Measurements from ENCODE around the gene NEDD8.
A peak's percentile ranks its signal among the peaks of the same experiment; 100 is the strongest.

Gene NEDD8

GRCh38 chr14:24195186-24196070, 36.7 kb downstream of the NEDD8 start, which contains the start of gene TM9SF1:
TM9SF1 (minus strand) TSS chr14:24195441; CDS start chr14:24195019, 422 bp downstream.
- Histone ChIP-seq H2AK5ac (ENCODE audit: low read depth, low read length) (peak within 1 kb of the TSS; percentile 20), H2BK5ac (ENCODE audit: low read length) (peak within 1 kb of the TSS; percentile 95), H3K4me2 (ENCODE audit: insufficient read depth, low read length, poor library complexity, severe bottlenecking) (peak within 1 kb of the TSS; percentile 96), H3K4me3 (ENCODE audit: low read length in 2 of 2) (peak within 1 kb of the TSS; percentile 53 to 92), H3K36me3 (replicated peaks in 1 of 2; ENCODE audit: control insufficient read depth in 2 of 2, insufficient read depth in 2 of 2, low read length in 2 of 2) (peaks cover 20 to 50% of the 10 kb centered on the region in 2 donors), H3K23ac (ENCODE audit: low read depth, low read length, poor library complexity) (peak within 1 kb of the TSS; percentile 93), H2BK12ac (ENCODE audit: low read length) (peak within 1 kb of the TSS; percentile 58), H3K9me3 (replicated peaks in 1 of 2; ENCODE audit: control insufficient read depth in 2 of 2, insufficient read depth in 1 of 2, low read depth in 1 of 2, low read length in 2 of 2) (no peaks in the 10 kb centered on the region), H3K27me3 (ENCODE audit: control insufficient read depth in 3 of 3, insufficient read depth in 3 of 3, low read depth in 1 of 3, low read length in 3 of 3) (peaks cover 0 to 2% (median 0%) of the 10 kb centered on the region in 3 experiments), H3K14ac (ENCODE audit: low read length) (peak within 1 kb of the TSS; percentile 89), H4K8ac (ENCODE audit: low read depth, low read length) (peak within 1 kb of the TSS; percentile 43), H3K4ac (ENCODE audit: low read length) (peak within 1 kb of the TSS; percentile 5), H2BK15ac (ENCODE audit: low read length) (peak within 1 kb of the TSS; percentile 64), H3K27ac (replicated peaks; ENCODE audit: low read length) (peak within 1 kb of the TSS; percentile 97), H2AFZ (ENCODE audit: low read length) (peak within 1 kb of the TSS; percentile 99), H3K18ac (ENCODE audit: low read length) (peak within 1 kb of the TSS; percentile 100), H3K79me1 (ENCODE audit: low read depth, low read length) (peaks cover 3% of the 10 kb centered on the region), H3K4me1 (ENCODE audit: control insufficient read depth in 2 of 2, insufficient read depth in 1 of 2, low read depth in 1 of 2, low read length in 2 of 2) (peaks cover 2 to 5% of the 10 kb centered on the region in 2 donors), H4K91ac (ENCODE audit: low read depth, low read length, poor library complexity) (no peak within 1 kb of the TSS), H2BK120ac (ENCODE audit: low read depth, low read length) (peak within 1 kb of the TSS; percentile 76), H3K9ac (ENCODE audit: low read depth, low read length, poor library complexity) (peak within 1 kb of the TSS; percentile 93)
- peak; percentile 71 for DNase-seq (ENCODE audit: low spot score)
- no CpG with 5 or more reads among the region's 89 CpGs for whole genome bisulfite sequencing, 2 donors (ENCODE audit: extremely low coverage in 2 of 2, insufficient read length in 2 of 2, insufficient replicate concordance in 1 of 2)

GRCh38 chr14:24194873-24195185, 37.3 kb downstream of the NEDD8 start:
- H2BK15ac ChIP-seq (ENCODE audit: low read length) = peak overlapping the region; percentile 64
- peak overlapping the region; percentile 9 for H2AK5ac ChIP-seq (ENCODE audit: low read depth, low read length)
- no peaks in the 10 kb centered on the region for H3K9me3 ChIP-seq (replicated peaks in 1 of 2; ENCODE audit: control insufficient read depth in 2 of 2, insufficient read depth in 1 of 2, low read depth in 1 of 2, low read length in 2 of 2)
- peaks cover 3% of the 10 kb centered on the region for H3K79me1 ChIP-seq (ENCODE audit: low read depth, low read length)
- H3K4me3 ChIP-seq (ENCODE audit: low read length in 2 of 2) = peak overlapping the region; percentile 53 to 92
- peak overlapping the region; percentile 99 for H2AFZ ChIP-seq (ENCODE audit: low read length)
- H2BK12ac ChIP-seq (ENCODE audit: low read length) = no peak overlapping the region
- peak overlapping the region; percentile 97 for H3K27ac ChIP-seq (replicated peaks; ENCODE audit: low read length)
- H3K4me2 ChIP-seq (ENCODE audit: insufficient read depth, low read length, poor library complexity, severe bottlenecking) = peak overlapping the region; percentile 96
- peak overlapping the region; percentile 95 for H2BK5ac ChIP-seq (ENCODE audit: low read length)
- H3K36me3 ChIP-seq (replicated peaks in 1 of 2; ENCODE audit: control insufficient read depth in 2 of 2, insufficient read depth in 2 of 2, low read length in 2 of 2) = peaks cover 22 to 52% of the 10 kb centered on the region in 2 donors
- H3K4me1 ChIP-seq (ENCODE audit: control insufficient read depth in 2 of 2, insufficient read depth in 1 of 2, low read depth in 1 of 2, low read length in 2 of 2) = peaks cover 2 to 5% of the 10 kb centered on the region in 2 donors
- DNase-seq (ENCODE audit: low spot score) = no peak
- no peak overlapping the region for H4K91ac ChIP-seq (ENCODE audit: low read depth, low read length, poor library complexity)
- no CpG with 5 or more reads among the region's 8 CpGs for WGBS, 2 donors (ENCODE audit: extremely low coverage in 2 of 2, insufficient read length in 2 of 2, insufficient replicate concordance in 1 of 2)
- H3K9ac ChIP-seq (ENCODE audit: low read depth, low read length, poor library complexity) = peak overlapping the region; percentile 93
- H4K8ac ChIP-seq (ENCODE audit: low read depth, low read length) = no peak overlapping the region
- peak overlapping the region; percentile 89 for H3K14ac ChIP-seq (ENCODE audit: low read length)
- H3K4ac ChIP-seq (ENCODE audit: low read length) = peak overlapping the region; percentile 5
- peak overlapping the region; percentile 100 for H3K18ac ChIP-seq (ENCODE audit: low read length)
- H3K23ac ChIP-seq (ENCODE audit: low read depth, low read length, poor library complexity) = peak overlapping the region; percentile 7
- H3K27me3 ChIP-seq (ENCODE audit: control insufficient read depth in 3 of 3, insufficient read depth in 3 of 3, low read depth in 1 of 3, low read length in 3 of 3) = peaks cover 0 to 2% (median 0%) of the 10 kb centered on the region in 3 experiments
- H2BK120ac ChIP-seq (ENCODE audit: low read depth, low read length) = no peak overlapping the region

DNA sequence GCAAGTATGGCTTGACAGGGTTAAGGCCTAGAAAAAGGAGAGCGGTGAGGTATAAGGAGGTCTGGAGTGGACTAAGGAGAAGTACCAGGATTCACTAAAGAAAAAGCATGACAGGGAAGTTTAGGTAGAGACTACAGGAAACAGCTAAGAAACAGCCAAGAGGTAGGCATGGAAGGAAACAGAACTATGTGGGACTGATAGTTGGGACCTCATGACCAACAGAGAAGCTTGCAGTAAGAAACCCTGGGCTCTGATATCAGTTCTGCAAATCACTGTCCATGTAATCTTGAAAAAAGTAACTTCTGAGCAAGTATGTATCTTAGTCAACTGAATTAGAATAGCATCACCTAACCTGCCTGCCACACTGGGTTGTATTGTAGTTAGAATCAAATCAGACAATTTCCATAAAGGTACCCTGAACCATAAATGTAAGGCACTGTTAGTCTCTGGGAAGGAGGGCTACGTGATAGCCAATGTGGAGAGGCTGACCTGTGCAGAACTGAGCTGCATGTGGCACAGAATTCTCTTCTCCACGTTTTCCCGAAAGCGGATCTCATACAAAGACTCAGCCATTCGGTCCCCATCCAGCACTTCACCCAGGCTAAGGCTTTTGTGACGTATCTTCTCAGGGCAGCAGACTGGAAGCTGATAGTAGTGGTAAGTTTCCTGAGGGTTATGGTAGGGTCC, 37.8 kb downstream of the NEDD8 start:
- no peak overlapping the region for H3K4ac ChIP-seq (ENCODE audit: low read length)
- H4K8ac ChIP-seq (ENCODE audit: low read depth, low read length) = no peak overlapping the region
- H2BK12ac ChIP-seq (ENCODE audit: low read length) = no peak overlapping the region
- no peak overlapping the region for H3K14ac ChIP-seq (ENCODE audit: low read length)
- H2BK5ac ChIP-seq (ENCODE audit: low read length) = no peak overlapping the region
- no peak for DNase-seq (ENCODE audit: low spot score)
- peak overlapping the region; percentile 96 for H3K4me2 ChIP-seq (ENCODE audit: insufficient read depth, low read length, poor library complexity, severe bottlenecking)
- peak overlapping the region; percentile 56 for H3K9ac ChIP-seq (ENCODE audit: low read depth, low read length, poor library complexity)
- no peak overlapping the region for H3K23ac ChIP-seq (ENCODE audit: low read depth, low read length, poor library complexity)
- peak overlapping the region in 1 of 2 donors; percentile 53 for H3K4me3 ChIP-seq (ENCODE audit: low read length in 2 of 2)
- H2BK120ac ChIP-seq (ENCODE audit: low read depth, low read length) = no peak overlapping the region
- no peaks in the 10 kb centered on the region for H3K9me3 ChIP-seq (replicated peaks in 1 of 2; ENCODE audit: control insufficient read depth in 2 of 2, insufficient read depth in 1 of 2, low read depth in 1 of 2, low read length in 2 of 2)
- H4K91ac ChIP-seq (ENCODE audit: low read depth, low read length, poor library complexity) = no peak overlapping the region
- no peak overlapping the region for H2BK15ac ChIP-seq (ENCODE audit: low read length)
- H3K27me3 ChIP-seq (ENCODE audit: control insufficient read depth in 3 of 3, insufficient read depth in 3 of 3, low read depth in 1 of 3, low read length in 3 of 3) = peaks cover 0 to 2% (median 0%) of the 10 kb centered on the region in 3 experiments
- peak overlapping the region; percentile 9 for H2AK5ac ChIP-seq (ENCODE audit: low read depth, low read length)
- H3K18ac ChIP-seq (ENCODE audit: low read length) = no peak overlapping the region
- H3K4me1 ChIP-seq (ENCODE audit: control insufficient read depth in 2 of 2, insufficient read depth in 1 of 2, low read depth in 1 of 2, low read length in 2 of 2) = peaks cover 2 to 5% of the 10 kb centered on the region in 2 donors
- no peak overlapping the region for H3K27ac ChIP-seq (replicated peaks; ENCODE audit: low read length)
- peaks cover 3% of the 10 kb centered on the region for H3K79me1 ChIP-seq (ENCODE audit: low read depth, low read length)
- H2AFZ ChIP-seq (ENCODE audit: low read length) = peak overlapping the region; percentile 99
- WGBS, 2 donors (ENCODE audit: extremely low coverage in 2 of 2, insufficient read length in 2 of 2, insufficient replicate concordance in 1 of 2) = no CpG with 5 or more reads among the region's 7 CpGs
- H3K36me3 ChIP-seq (replicated peaks in 1 of 2; ENCODE audit: control insufficient read depth in 2 of 2, insufficient read depth in 2 of 2, low read length in 2 of 2) = peaks cover 22 to 53% of the 10 kb centered on the region in 2 donors

DNA sequence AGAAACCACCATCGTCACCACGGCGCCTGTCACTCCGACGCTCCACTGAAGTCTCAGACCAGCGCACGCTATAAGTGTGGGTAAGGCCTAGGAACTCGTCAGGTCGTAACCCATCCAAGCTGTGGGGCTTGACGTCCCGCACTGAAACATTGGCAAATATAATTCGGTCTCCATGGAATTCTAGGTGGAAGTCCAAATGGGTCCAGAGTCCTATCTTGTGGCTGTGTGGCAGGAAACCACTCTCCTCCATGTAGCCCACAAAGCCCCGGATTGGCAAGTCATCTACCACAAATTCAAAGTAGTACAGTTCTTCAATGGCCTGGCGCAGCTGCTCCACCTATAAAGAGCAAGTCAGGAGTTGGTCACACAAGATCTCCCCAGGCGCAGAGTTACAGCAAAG, 39.2 kb downstream of the NEDD8 start:
- H3K36me3 ChIP-seq (replicated peaks in 1 of 2; ENCODE audit: control insufficient read depth in 2 of 2, insufficient read depth in 2 of 2, low read length in 2 of 2) = peaks cover 22 to 44% of the 10 kb centered on the region in 2 donors
- peaks cover 2% of the 10 kb centered on the region for H3K79me1 ChIP-seq (ENCODE audit: low read depth, low read length)
- peaks cover 4 to 6% of the 10 kb centered on the region in 2 donors for H3K4me1 ChIP-seq (ENCODE audit: control insufficient read depth in 2 of 2, insufficient read depth in 1 of 2, low read depth in 1 of 2, low read length in 2 of 2)
- H3K4me3 ChIP-seq (ENCODE audit: low read length in 2 of 2) = no peak overlapping the region
- no peak overlapping the region for H4K8ac ChIP-seq (ENCODE audit: low read depth, low read length)
- H2BK12ac ChIP-seq (ENCODE audit: low read length) = no peak overlapping the region
- H2BK5ac ChIP-seq (ENCODE audit: low read length) = no peak overlapping the region
- no peak overlapping the region for H3K4me2 ChIP-seq (ENCODE audit: insufficient read depth, low read length, poor library complexity, severe bottlenecking)
- H2BK120ac ChIP-seq (ENCODE audit: low read depth, low read length) = no peak overlapping the region
- no peak overlapping the region for H3K27ac ChIP-seq (replicated peaks; ENCODE audit: low read length)
- no CpG with 5 or more reads among the region's 15 CpGs for WGBS, 2 donors (ENCODE audit: extremely low coverage in 2 of 2, insufficient read length in 2 of 2, insufficient replicate concordance in 1 of 2)
- H3K9ac ChIP-seq (ENCODE audit: low read depth, low read length, poor library complexity) = no peak overlapping the region
- H4K91ac ChIP-seq (ENCODE audit: low read depth, low read length, poor library complexity) = no peak overlapping the region
- H3K14ac ChIP-seq (ENCODE audit: low read length) = no peak overlapping the region
- no peak overlapping the region for H3K18ac ChIP-seq (ENCODE audit: low read length)
- no peak overlapping the region for H2BK15ac ChIP-seq (ENCODE audit: low read length)
- DNase-seq (ENCODE audit: low spot score) = no peak
- peaks cover 0 to 2% (median 0%) of the 10 kb centered on the region in 3 experiments for H3K27me3 ChIP-seq (ENCODE audit: control insufficient read depth in 3 of 3, insufficient read depth in 3 of 3, low read depth in 1 of 3, low read length in 3 of 3)
- H3K23ac ChIP-seq (ENCODE audit: low read depth, low read length, poor library complexity) = no peak overlapping the region
- no peak overlapping the region for H2AK5ac ChIP-seq (ENCODE audit: low read depth, low read length)
- H3K9me3 ChIP-seq (replicated peaks in 1 of 2; ENCODE audit: control insufficient read depth in 2 of 2, insufficient read depth in 1 of 2, low read depth in 1 of 2, low read length in 2 of 2) = no peaks in the 10 kb centered on the region
- H3K4ac ChIP-seq (ENCODE audit: low read length) = no peak overlapping the region
- H2AFZ ChIP-seq (ENCODE audit: low read length) = no peak overlapping the region
